Choroid plexus epithelial cell (primary cell): Measurements from ENCODE around the gene SLC29A2.
"Not testable (repeated sequence)": the region's sequence is repeated elsewhere in the genome, so short reads cannot be mapped to it uniquely, and the experiment has no call there.

Experiments
- DNase-seq: peaks from one replicate; pipeline ENCODE4 v3.0.0-alpha.2; 2010; ENCODE audit warnings: low read depth
- H3K4me3 ChIP-seq: 2 replicates; pipeline ENCODE4 v1.5.1; 2011; ENCODE audit warnings: low read depth, mild to moderate bottlenecking, control low read depth, low read length, moderate library complexity
- CTCF ChIP-seq: conservative IDR thresholded peaks from 2 replicates; pipeline ENCODE4 v1.5.1; 2011; ENCODE audit warnings: low read depth, mild to moderate bottlenecking, control low read depth, inconsistent platforms, low read length, moderate library complexity

The SLC29A2 gene

GRCh38 chr11:66359662-66360087 lies 11.9 kb downstream of the SLC29A2 start:
- DNase-seq = no peak
- no peak overlapping the region for H3K4me3 ChIP-seq
- TF ChIP-seq CTCF = no peak

- not testable (repeated sequence) for DNase-seq, H3K4me3 ChIP-seq
These were observed 20.9 kb downstream of the SLC29A2 start for GRCh38 chr11:66350560-66351235.

- DNase-seq = no peak
- H3K4me3 ChIP-seq = no peak overlapping the region
- TF ChIP-seq CTCF = no peak
These were observed 22.5 kb downstream of the SLC29A2 start for GRCh38 chr11:66349084-66349386.

GRCh38 chr11:66347425-66348276 lies 23.9 kb downstream of the SLC29A2 start, which contains the start of gene B4GAT1:
TSS of gene B4GAT1 (minus strand) at chr11:66347629. CDS start at chr11:66347545, 84 bp downstream.
- no peak for TF ChIP-seq CTCF
- peak within 1 kb of the TSS; percentile 87 for H3K4me3 ChIP-seq
- DNase-seq = peak; percentile 94

- no peak for TF ChIP-seq CTCF
- DNase-seq = no peak
- peak overlapping the region; percentile 87 for H3K4me3 ChIP-seq
These were observed 24.8 kb downstream of the SLC29A2 start for GRCh38 chr11:66346476-66347424.

GRCh38 chr11:66345316-66345649 lies 26.3 kb downstream of the SLC29A2 start:
- no peak for TF ChIP-seq CTCF
- DNase-seq = no peak
- H3K4me3 ChIP-seq = peak overlapping the region; percentile 98
